NCI-H1048 (cell line): ENCODE measurements around the gene KCNQ5.
"Not testable (repeated sequence)": the region's sequence is repeated elsewhere in the genome, so short reads cannot be mapped to it uniquely, and the experiment has no call there.

Experiments
- DNase-seq: peaks from one replicate; lab custom pipeline; 2025; lab: John Stamatoyannopoulos, UW

Gene KCNQ5

DNA sequence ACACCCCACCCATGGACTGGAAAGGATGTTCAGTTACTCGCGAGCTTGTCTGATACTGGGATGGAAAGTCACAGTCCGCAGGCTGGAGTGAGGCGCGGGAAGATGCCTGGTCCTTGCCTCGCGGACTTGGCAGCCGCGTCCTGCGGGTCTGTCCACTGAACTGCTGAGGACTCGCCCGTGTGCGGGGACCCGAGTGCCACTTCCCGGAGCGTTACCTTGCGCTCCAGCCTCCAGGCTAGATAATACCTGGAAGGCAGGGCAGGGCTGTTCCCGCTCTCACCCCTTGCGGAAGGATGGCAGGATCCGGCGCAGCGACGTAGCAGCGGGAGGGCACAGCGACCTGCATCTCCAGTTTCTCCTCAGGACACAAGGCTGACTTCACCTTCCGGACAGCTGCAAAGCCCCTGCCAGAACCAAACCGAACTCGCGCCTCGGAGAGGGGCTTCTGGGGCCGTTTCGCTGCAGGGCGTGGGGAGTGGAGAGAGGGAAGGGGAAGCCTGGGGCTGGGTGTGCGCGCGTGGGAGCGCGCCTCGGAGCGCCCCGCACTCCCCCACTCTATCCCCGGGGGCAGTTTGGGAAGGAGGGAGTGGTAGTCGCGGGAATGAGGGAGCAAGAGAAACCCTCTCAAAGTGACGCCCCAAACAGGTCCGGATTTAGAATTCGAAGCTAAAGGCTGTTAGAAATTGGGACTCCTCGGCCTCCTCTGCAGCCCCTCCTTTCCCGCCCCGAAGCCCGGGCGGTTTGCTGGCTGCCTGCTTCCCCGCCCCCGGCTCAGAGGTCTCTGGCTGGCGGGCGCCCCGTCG is at the start of gene KCNQ5:
Gene KCNQ5, plus strand, starts transcription at position 774 of the 803 bp plus-strand sequence.
- no peak for DNase-seq

DNA sequence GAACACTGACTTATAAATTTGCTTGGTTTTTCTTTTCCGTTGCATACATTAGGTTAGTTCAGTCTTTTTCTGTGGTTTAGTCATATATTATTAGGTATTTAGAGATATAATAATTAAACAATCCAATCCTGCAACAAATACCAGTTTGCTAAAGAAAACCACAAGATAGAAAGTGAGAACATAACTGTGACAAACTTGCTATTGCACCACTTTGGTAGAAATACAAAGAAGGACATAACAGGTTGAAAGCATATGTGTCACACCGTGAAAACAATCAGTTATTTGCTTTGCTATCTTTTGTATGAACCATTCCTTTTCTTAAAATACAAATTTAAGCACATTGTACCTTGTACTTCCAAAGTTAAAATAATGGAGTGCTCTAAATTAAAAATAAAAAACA is 42.0 kb upstream of the KCNQ5 start:
- DNase-seq, result no peak

DNA sequence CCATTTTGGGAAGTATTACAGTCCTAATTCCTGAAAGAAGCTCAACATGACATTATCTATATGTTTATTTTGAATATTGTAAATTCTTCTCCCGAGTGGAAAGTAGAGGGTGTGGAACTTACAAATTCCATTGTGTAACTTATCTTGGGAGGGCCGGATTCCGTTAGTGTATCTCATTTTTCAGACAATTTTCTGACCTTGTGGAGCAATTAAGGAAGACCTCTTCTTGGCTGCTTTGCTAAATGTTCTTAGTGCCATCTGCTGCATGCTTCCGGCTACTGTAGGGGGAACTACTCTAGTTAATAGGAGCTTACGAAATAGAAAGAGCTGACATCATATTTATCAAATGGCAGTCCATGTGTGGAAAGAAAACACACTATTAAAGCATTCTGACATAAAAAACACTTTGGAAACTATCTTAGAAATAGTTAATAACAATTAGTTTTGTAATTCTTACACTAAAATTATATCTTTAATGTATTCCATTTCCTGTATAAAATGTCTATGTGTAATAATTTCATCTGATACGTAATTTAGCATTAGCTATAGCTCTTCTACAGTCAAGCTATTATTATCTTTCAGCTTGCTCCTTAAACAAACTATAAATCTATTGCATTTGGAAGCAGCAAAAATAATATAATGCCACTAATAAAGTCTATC is 41.5 kb upstream of the KCNQ5 start:
- no peak for DNase-seq

DNA sequence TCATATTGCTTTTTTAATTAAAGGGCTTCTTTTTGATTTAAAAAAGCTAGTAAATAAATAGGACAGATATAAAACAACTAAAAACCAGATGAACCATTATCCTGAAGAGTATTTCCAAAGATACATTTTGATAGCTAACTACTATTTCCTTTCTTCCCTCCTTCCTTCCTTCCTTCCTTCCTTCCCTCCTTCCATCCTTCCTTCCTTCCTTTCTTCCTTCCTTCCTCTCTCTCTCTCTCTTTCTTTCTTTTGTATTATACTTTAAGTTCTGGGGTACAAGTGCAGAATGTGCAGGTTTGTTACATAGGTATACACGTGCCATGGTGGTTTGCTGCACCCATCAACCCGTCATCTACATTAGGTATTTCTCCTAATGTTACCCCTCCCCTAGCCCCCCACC is 40.9 kb upstream of the KCNQ5 start:
- not testable (repeated sequence) for DNase-seq

DNA sequence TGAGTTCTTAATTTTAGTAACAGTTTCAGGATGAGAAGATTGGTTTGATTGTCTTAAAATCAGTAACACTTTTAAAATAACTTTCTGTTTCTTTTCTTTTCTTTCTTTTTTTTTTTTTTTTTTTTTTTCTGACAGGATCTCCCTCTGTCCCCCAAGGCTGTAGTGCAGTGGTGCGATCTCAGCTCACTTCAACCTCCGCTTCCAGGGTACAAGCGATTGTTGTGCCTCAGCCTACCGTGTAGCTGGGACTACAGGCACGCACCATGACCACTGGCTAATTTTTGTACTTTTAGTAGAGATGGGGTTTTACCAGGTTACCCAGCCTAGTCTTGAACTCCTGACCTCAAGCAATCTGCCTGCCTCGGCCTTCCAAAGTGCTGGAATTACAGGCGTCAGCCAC is 33.7 kb upstream of the KCNQ5 start:
- DNase-seq, result no peak

DNA sequence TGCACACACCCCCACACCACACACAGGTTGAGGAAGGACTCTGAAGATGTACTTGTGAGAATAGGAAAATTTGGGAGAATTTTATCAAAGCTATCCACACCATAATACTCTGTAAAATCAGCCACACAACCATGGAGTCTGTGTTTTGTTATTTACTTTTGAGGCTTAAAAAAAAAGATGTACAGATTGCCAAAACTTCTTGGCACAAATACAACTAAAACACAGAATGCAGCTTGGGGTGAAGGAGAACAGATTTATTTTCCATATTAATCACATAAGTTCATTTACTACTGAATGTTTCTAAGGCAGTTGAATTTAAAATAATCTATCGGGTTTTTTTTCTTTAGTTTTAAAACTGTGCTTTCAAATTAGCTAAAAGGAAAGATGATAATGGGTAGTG is 32.8 kb upstream of the KCNQ5 start:
- DNase-seq, result no peak

DNA sequence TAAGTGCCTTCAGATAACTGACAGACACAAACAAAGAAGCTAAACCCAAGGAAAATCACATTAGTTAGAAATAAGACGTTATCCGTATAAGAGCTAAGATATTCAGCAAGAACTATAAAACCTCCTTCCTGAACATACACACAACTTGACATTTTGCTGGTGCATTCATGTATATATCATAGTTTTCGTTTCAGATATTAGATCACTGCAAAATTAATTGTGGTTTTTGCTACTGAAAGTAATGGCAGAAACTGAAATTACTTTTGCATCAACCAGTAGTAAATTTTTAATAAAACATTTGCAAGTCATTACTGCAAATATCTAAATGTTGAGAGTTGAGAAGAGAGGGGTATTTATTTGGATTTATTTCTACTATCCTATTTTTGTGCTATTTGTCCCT is 26.1 kb upstream of the KCNQ5 start:
- DNase-seq, result no peak

DNA sequence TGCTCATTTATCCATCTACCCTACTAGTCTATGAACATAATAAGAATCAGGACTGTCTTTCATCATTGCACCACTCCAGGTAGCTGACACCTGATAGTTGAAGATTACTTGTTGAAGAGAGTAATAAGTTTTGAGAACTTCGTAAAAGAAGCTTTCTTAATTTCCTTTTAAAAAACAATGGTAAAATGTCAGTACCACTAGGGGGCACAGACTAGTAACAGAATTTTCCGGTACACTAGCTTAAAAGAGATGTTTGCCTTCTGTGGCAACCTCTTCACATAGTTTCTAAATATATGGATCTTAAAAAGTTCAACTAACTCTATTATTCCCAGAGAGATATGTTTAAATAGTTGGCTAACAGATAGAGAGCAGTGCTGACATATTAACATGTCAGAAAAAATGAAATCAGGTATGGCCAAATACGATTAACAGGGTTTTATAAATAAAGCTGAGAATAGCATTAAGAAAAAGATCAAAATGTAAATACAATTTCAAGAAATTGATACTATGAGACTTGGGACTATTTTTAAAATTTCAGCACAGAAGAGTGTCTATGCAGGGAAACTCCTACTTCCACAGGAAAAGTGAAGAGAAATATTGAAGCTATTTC is 5.4 kb upstream of the KCNQ5 start:
- DNase-seq, result no peak

DNA sequence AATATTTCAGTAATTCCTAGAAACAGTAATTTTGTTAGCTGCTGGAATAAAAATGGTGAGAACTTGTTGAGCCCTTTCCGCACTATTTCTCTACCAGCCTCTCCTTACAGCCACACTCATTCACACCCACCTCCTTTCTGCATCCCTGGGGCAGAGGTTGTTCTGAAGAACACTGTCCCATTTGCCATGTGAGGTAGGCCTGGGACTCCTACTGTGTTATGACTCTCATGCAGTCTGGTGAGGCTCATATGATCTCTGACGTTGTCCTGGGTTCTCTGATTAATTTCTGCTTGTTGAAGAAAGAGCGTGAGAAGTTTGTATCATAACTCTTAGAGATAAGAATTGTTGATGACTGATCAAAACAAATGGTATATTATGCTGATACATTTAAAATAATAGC is 4.1 kb upstream of the KCNQ5 start:
- DNase-seq, result no peak

DNA sequence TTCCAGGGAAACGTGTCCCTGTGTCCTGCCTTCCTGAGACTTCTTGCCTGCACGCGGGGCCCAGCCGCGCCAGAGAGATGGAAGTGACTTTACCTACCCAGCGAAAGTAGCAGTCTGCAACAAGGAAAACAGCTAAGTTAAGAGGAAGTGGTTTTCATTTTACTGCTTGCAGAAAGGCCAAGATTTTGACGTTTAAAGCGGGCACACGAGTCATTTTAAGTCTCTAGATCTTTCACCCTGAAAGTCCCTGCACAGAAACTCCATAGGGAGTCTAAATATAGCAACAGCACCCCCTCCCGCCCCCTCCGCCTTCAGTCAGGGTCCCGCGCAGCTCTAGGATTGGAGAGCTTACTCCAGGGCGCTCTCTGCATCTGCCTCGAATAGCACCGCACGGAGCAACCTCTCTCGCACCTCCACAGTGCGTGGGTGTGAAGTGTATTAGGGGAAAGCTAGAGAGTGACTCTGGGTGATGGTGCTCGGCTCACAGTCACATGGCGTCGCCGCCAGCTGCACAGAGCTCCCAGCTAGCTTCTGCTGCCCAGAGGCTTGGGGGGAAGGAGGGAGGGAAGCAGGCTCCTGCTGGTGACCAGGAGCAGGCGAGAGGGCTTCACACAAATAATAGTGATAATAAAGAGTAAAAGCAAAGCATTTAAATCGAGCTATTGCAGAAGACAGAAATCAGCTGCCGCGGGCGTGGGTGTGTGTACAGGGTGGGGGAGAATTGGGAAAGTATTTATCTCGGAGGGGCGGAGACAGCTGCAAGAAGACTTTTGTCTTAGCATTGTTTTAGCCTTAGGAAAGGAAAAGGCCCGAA is 1.8 kb upstream of the KCNQ5 start:
- DNase-seq, result no peak

DNA sequence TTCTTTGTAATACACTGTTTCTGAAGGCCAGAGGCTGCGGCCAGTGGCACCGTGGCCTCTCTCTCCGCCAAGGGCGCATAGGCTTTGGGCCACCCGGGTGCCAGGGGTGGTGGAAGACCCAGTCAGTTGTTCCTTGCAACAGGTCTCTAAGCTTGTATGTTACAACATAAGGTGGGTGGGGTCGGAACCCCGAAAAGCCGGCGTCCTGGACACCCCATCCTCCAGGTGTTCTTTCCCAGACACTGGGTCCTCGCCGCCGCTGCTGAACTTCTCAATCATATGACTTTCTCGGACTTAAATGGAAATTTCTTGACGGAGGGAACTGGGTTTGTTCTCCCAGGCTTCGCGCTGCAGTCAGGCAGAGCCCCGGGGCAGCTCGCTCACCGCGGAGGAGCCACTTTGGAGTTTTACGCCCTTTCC is 983 bp upstream of the KCNQ5 start:
- no peak for DNase-seq

DNA sequence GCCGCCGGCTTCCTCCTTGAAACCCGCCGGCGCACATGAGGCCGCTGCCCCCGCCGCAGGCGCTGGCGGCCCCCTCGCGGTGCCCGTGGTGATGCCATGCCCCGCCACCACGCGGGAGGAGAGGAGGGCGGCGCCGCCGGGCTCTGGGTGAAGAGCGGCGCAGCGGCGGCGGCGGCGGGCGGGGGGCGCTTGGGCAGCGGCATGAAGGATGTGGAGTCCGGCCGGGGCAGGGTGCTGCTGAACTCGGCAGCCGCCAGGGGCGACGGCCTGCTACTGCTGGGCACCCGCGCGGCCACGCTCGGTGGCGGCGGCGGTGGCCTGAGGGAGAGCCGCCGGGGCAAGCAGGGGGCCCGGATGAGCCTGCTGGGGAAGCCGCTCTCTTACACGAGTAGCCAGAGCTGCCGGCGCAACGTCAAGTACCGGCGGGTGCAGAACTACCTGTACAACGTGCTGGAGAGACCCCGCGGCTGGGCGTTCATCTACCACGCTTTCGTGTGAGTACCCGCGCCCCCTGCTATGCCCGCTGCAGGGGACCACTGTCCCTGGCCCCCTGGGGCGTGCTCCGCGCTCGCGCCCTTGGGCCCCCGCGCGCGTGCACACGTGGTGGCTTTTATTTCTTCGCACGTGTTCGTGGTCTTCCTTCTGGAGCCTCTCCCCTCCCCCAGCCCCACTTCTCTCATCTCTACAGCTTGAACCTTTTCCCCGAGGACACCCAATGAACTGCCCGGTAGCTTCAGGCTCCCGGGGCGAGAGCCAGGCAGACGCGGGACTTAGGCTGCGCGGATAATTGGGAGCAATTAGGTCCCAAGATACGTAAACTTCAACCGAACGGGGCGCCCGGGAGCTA is 453 bp downstream of the KCNQ5 start:
- DNase-seq, result no peak

DNA sequence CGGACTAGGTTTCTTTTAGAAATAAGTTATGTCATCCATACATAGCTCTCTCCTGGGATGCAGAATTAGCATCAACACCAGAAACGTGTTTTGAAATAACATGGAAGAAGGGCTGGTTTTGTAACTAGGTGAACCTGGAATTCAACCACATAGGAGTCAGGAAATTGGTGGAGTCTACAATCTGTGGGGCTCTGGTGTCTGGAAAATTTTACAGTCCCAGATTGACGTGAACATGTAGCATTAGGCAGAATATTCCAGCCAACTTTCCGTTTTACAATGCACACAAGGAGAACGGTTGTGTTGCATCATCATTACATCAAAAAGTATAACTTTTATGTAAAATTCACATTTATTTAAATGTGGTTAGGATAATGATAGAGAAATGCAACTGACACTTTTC is 1.9 kb downstream of the KCNQ5 start:
- DNase-seq, result no peak

DNA sequence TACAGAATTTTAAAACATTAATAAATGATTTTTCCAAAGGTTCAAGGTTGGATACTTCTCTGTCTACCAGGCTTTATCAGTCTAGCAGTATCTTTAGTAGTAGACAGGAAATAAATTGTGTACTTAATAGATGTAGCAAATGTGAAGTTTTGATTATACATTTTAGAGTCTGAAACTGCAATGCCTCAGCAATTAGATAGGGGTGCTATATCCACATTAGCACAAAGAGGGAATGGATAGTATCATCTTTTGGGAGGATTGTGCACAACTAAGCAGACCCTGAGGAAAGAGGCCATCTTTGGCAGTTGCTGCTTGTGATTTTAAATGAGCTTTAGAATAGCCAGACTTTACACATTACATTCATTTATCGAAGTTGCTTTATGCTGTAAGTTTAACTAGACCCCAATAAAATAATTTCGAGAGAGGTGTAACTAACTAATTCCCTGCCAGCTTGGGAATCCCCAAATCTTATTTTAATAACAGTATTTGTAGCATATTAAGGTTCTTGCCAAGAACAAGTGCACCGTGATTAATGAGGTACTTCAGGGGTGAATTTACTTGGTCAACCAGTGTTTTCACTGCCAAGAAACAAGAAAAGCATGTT is 2.8 kb downstream of the KCNQ5 start:
- DNase-seq, result no peak

DNA sequence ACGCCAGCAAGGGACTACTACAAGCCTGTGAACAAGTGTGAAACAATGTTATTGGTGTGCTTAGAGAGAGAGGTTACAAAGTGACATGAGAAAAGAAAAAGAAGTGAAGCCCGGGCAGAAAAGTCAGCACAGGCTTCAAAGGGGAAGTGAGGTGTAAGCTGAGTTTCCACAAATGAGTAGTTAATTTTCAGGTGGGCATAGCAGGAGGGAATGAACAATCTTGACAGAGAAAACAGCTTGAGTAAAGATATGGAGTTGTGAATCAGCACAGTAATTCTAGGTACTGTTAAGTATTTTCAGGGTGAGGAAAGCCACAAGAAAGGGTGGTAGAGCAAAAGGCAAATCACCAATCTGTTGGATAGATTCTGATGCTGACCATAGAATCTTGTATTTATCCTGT is 4.3 kb downstream of the KCNQ5 start:
- no peak for DNase-seq

DNA sequence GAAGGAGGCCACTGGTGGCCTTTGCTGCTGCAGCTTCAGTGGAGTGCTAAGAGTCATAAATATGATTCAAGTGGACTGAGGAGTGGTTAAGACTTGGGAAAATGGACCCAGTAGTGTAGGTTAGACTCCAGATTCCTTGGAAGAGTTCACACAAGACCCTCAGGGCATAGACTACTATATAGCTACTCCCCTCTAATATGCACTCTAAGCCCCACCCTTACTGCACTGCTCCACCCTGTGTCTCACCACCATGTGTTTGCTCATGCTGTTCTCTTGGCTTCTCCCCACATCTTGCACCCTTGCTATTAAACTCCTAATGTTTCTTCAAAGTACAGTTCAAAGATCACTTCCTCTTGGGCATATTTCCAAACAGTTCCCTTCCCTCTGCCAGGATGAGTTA is 5.7 kb downstream of the KCNQ5 start:
- no peak for DNase-seq

DNA sequence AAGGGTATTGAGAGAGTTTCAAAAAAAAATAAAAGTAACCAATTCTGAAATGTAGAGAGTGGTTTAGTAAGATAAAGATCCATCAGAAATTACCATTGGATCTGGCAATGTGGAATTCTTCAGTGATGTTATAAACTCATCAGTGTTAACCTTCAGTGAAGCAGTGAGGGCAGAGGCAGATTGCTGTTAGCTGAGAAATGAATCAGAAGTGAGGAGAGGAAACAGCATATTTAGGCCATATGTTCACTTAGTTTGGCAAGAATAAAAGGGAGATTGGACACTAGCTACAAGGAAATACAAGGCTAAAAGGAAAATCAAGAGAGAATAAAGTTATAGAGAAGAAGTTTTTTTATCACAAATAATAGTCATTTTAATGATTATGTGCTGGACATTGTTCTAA is 9.6 kb downstream of the KCNQ5 start:
- no peak for DNase-seq

DNA sequence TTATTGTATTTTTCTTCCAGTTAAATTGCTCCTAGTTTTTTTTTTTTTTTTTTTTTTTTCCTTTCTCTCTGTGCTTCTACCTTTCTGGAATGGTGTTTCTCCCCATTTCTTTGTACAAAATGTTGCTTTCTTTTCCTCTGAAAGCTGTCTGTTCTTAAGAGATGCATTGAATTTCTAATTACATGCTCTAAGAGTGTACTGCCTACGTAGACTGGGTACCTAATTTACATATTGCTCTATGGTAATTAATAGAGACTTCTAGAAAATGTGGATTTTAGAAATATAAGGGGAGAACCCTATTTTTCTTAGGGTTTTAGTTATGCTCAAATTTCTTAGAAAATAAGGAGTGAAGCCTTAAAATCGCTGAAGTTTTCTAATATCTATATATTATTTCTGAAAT is 13.8 kb downstream of the KCNQ5 start:
- no peak for DNase-seq

DNA sequence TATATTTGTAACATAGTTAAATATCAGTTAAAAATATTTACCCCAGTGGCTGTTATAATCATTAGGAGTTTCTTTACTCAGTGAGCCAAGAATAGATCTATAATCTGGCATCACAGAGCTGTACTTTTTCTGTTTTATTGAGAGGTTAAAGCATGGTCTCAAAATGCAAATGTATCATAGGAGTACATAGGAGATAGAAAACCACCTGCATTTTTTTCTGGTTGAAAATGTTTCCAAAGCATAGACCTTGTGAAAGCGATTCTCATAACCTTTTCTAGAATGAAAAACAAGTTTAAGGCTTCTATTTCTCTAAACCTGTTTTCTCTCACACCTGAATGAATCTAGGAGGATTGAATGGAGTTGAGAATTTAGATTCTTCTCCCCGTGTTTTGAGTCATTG is 14.4 kb downstream of the KCNQ5 start:
- DNase-seq, result no peak

DNA sequence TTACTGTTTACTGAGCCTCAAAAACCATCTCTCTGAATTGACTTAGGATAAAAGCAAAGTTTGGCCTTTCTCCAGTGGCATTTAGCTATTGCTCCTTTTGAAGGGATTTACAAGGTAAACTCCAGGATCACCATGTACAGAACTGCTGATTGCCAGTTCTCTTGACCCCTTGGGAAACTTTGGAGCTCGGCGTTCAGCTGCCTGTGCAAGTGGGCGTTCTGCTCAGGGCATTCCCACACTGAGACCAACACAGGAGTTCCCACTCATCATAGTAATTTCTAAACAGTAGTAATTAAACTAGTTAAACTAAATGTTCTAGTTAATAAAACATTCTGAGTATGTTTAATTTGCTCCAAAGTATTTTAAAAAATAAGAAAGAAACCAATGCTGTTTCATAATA is 14.9 kb downstream of the KCNQ5 start:
- no peak for DNase-seq

DNA sequence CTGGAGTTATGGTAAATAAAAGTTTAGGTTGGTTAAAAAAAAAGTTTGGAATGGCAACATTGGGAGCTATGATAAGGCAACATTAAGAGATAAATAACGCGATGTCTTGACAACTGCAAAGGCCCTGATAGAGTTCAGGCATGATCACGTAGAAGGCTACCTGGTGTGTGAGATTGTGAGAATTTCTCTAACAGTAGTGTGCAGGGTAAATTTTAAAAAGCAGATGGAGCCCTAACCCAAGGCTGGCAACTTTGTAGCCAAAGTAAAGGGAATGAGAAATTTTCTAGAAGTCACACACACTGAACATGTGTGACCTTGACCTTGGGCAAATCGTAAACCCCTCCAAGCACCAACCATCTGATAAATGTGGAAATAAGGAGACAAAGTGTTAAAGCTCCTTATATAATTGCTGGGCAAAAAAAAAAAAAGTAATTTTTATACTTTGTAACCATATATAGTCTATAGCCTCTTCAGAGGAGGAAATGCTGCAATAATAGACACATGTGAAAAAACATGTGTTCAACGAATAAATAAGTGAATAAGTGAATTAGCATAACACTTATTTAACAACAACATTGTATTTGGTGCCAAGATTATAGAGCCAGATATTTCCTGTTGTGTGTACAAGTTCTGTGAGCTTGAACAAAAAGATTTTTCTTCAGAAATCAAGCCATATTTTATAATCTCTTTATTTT is 18.2 kb downstream of the KCNQ5 start:
- DNase-seq, result no peak
